ENCODE results near the gene PNCK.

DNA sequence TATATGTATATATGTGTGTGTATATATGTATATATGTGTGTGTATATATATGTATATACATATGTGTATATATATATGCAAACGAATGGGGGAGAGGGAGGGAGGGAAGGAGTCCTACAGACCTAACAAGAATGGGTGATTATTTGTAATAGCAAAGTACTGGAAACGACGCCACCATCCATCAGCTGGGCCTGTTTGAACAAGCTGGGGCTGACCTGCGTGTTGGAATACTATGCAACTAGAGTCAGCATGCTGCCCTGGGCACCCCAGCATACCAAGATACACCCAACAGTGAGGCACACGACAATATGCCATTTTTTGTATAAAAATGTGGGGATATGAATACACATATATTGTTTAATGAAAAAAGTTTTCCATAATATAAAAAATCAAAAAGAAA, 53.0 kb downstream of the PNCK start:
- TF ChIP-seq, protein P1, sequence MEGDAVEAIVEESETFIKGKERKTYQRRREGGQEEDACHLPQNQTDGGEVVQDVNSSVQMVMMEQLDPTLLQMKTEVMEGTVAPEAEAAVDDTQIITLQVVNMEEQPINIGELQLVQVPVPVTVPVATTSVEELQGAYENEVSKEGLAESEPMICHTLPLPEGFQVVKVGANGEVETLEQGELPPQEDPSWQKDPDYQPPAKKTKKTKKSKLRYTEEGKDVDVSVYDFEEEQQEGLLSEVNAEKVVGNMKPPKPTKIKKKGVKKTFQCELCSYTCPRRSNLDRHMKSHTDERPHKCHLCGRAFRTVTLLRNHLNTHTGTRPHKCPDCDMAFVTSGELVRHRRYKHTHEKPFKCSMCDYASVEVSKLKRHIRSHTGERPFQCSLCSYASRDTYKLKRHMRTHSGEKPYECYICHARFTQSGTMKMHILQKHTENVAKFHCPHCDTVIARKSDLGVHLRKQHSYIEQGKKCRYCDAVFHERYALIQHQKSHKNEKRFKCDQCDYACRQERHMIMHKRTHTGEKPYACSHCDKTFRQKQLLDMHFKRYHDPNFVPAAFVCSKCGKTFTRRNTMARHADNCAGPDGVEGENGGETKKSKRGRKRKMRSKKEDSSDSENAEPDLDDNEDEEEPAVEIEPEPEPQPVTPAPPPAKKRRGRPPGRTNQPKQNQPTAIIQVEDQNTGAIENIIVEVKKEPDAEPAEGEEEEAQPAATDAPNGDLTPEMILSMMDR (IDR thresholded peaks at IDR 0.05), result no peak
- TF ChIP-seq POLR2A (IDR thresholded peaks at IDR 0.05), result no peak
- TF ChIP-seq EP300 (IDR thresholded peaks at IDR 0.05), result no peak
